HG02852 (cell line): ENCODE results near the gene SDK2.

Experiments
- ATAC-seq: cut with Tn5 transposase; IDR thresholded peaks from one replicate; pipeline ENCODE4 v1.9.1; 2021; ENCODE audit warnings: mild to moderate bottlenecking, moderate library complexity; ENCODE audit not compliant: unreplicated experiment

Gene SDK2

GRCh38 chr17:73400915-73401545, 243.2 kb downstream of the SDK2 start:
- no peak for ATAC-seq

GRCh38 chr17:73399056-73399455, 245.2 kb downstream of the SDK2 start:
- ATAC-seq = no peak

- no peak for ATAC-seq
Observed at GRCh38 chr17:73397856-73398540, 246.2 kb downstream of the SDK2 start.

GRCh38 chr17:73397278-73397826, 246.9 kb downstream of the SDK2 start:
- ATAC-seq = no peak

- ATAC-seq = no peak
Observed at GRCh38 chr17:73396431-73397277, 247.6 kb downstream of the SDK2 start.

- ATAC-seq = no peak
Observed at GRCh38 chr17:73394512-73395450, 249.5 kb downstream of the SDK2 start.

- no peak for ATAC-seq
Observed at GRCh38 chr17:73393962-73394361, 250.3 kb downstream of the SDK2 start.

- no peak for ATAC-seq
Observed at GRCh38 chr17:73393381-73393780, 250.9 kb downstream of the SDK2 start.

- ATAC-seq = no peak
Observed at GRCh38 chr17:73391331-73392265, 252.6 kb downstream of the SDK2 start.

GRCh38 chr17:73390851-73391250, 253.4 kb downstream of the SDK2 start:
- ATAC-seq = no peak

GRCh38 chr17:73390221-73390620, 254.0 kb downstream of the SDK2 start:
- ATAC-seq = no peak

GRCh38 chr17:73389411-73389810, 254.8 kb downstream of the SDK2 start:
- ATAC-seq = no peak

- no peak for ATAC-seq
Observed at GRCh38 chr17:73388578-73388905, 255.7 kb downstream of the SDK2 start.

GRCh38 chr17:73387746-73388577, 256.3 kb downstream of the SDK2 start:
- no peak for ATAC-seq

GRCh38 chr17:73386561-73386960, 257.7 kb downstream of the SDK2 start:
- no peak for ATAC-seq

GRCh38 chr17:73384926-73385325, 259.3 kb downstream of the SDK2 start:
- no peak for ATAC-seq

GRCh38 chr17:73380439-73381106, 263.7 kb downstream of the SDK2 start:
- ATAC-seq = no peak

GRCh38 chr17:73379826-73380225, 264.4 kb downstream of the SDK2 start:
- no peak for ATAC-seq
